Posterior vena cava (tissue), 2 donors: ENCODE results near the gene ALAS1. TPM values are rescaled to one million over a fixed set of nuclear protein-coding genes. Genes with fewer than 3 reads are reported as not detected.

Source experiments
- DNase-seq: peaks from one replicate; pipeline ENCODE4 v3.0.0-alpha.2; 2020; ENCODE audit warnings: low spot score
- intact Hi-C, 2 donors: fragments of 100-400 bp; cut with DNase I; formaldehyde crosslinking; loops; one replicate each; pipeline versions ENCODE4 v1.14.1 to v1.14.2; 2022 to 2023
- total RNA-seq, 2 donors: library from RNA; stranded (reverse); fragmentation: NEBNext Ultra II Directional; extraction: Animal tissue kit (Norgen Biotek cat#: 25700); gene quantifications; one replicate each; pipeline ENCODE4 v1.2.1, GENCODE V29; 2021
- donor health status: DM: yes; HTN: yes; CAD: no.
- donor health status: DM: yes; HTN: yes; CAD: no.

Gene ALAS1
- total RNA-seq, 2 donors from 2014 or later = 28.5 to 31.4 TPM

- intact Hi-C loops = loop anchor here in 1 of 2 donors (5.0 kb wide), 1 partner anchor 37 kb away; no protein-coding TSS in a partner anchor
Observed at GRCh38 chr3:52194485-52195290, 3.3 kb upstream of the ALAS1 start.

GRCh38 chr3:52195291-52195597 lies 2.7 kb upstream of the ALAS1 start:
- DNase-seq = no peak
- intact Hi-C loops = no loop called here

More at GRCh38 chr3:52194485-52195290, 3.3 kb upstream of the ALAS1 start:
- no peak for DNase-seq

DNA sequence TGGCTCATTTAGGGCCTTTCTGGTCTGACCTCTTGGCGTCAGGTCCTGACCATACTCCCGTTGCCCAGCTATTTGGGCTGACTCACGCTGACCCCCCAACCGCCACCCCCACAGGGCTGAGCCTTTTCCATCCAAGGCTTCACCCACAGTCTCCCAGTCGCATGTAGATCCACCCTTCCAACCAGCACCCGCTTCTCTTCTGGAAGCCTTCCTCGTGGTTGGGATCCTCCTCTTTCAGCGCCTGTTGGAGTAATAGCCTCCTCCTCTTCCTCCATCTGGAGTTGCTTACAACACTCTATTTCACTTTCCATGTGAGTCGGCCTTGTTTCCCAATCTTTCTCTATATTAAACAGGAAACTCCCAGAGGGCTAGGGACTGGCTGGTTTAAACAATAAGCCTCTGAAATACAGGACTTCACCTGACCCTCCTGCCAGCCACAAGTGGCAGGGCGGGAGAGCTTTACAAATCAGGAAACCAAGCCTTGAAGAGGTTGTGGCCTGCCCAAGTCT lies 2.1 kb upstream of the ALAS1 start:
- DNase-seq = no peak
- intact Hi-C loops = no loop called here

DNA sequence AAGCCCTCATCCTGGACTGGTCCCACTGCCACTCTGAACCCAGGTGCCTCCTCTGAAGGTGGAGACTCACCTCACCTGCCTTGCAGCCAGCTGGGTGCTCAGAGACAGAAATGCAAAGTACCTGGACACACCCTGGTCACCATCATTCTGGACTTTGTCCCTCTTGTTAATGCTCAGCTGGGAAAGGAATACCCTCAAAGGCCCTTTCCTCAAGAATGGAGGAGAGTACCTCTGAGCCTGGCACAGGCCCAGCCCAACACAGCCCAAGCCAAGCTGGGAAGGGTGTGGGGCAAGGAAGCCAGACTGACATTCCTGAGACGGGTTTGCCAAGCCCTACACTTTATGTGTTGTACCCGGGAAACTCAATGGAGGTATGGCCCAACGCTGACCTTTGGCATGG lies 983 bp upstream of the ALAS1 start:
- intact Hi-C loops = no loop called here
- no peak for DNase-seq

DNA sequence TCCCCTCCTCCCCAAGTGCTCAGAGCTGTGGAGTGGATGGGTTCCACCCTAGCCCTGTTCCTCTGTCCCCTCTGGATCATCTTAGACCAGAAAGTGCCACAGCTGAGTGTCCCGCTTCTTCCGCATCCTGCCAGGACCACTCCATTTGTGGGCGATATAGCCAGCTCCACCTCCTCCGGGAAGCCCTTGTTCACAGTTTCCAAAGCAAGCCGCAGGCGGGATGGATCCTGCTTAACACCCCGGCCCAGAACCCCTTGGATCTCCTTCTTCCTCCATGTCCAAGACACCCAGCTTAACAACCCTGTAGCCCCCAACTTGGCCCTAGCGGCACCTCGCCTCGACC lies 490 bp upstream of the ALAS1 start:
- no peak for DNase-seq
- intact Hi-C loops = no loop called here

- intact Hi-C loops = no loop called here
- no peak for DNase-seq
Observed at GRCh38 chr3:52198643-52199608, 966 bp downstream of the ALAS1 start.

DNA sequence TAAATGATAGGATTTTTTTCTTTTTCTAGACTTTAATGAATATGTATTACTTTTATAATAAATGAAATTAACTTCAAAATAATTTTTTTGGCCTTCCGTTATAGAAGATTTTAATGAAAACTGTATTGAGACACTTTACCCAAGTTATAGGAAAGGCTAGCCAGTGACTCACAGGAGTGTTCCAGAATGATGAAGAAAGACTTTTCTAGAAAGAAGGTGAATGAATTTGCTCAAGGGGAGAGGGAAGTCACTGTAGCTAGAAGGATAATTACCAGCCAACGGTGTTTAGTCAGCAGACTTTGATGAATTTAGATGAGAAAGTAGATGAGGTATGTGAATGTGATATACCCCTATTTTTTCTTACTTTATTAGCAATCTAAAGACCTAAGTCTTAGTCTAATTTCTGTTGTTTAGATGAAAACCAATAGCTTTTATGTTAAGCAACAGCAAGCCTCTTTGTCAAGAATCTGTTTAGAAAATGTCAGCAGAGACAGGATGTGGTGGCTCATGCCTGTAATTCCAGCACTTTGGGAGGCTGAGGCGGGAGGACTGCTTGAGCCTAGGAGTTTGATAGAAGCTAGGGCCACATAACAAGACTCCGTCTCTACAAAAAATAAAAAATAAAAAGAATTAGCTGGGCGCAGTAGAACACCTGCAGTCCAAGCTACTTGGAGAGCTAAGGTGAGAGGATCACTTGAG lies 3.2 kb downstream of the ALAS1 start:
- DNase-seq = no peak
- intact Hi-C loops = no loop called here

DNA sequence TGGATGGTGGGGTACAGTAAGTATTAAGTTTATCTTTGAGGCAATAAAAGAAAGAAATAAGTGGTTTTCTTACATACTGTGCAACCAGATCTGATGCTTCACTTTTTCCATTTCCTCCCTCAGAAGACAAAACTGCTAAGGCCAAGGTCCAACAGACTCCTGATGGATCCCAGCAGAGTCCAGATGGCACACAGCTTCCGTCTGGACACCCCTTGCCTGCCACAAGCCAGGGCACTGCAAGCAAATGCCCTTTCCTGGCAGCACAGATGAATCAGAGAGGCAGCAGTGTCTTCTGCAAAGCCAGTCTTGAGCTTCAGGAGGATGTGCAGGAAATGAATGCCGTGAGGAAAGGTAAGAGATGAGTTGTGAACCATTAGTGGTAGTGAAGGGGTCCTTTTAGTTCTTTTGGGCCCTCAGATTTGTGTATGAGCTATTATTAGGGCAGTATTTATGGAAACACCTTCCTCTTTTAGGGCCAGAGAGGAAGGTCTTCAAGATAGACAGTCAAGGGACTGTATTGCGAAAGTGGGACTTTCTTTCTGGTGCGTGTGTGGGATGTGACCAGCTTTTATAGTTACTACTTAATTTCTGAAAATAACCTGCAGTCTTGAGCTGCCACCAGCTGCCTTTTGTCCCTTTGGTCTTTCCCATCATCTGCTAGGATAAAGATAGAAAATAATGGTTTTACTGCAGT lies 4.6 kb downstream of the ALAS1 start:
- intact Hi-C loops = no loop called here
- no peak for DNase-seq

GRCh38 chr3:52203701-52204100 lies 5.7 kb downstream of the ALAS1 start:
- intact Hi-C loops = no loop called here
- no peak for DNase-seq

- no peak for DNase-seq
- intact Hi-C loops = no loop called here
Observed at GRCh38 chr3:52204337-52205073, 6.5 kb downstream of the ALAS1 start.

DNA sequence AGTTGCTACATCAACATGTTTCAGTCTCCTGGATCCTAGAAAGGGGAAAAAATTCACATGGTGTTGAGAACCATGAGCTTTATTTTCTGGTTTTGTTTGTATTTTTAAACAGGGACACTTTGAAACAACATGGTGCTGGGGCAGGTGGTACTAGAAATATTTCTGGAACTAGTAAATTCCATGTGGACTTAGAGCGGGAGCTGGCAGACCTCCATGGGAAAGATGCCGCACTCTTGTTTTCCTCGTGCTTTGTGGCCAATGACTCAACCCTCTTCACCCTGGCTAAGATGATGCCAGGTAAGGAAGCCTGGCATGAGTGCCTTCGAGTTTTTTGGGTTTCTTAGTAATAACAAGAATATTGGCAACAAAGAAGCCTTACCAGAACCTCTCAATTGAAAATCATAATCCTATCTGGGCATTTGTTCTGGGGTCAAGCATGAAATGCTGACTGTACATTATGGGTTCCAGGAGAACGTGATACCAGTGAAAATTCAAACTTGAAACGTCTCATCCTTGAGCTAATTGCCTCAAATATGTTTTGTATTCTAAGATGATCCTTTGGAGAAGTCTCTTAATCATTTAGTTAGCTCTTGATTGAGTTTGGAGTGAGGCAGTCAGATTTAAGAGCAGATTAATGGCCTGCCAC lies 7.9 kb downstream of the ALAS1 start:
- intact Hi-C loops = no loop called here
- DNase-seq = no peak

DNA sequence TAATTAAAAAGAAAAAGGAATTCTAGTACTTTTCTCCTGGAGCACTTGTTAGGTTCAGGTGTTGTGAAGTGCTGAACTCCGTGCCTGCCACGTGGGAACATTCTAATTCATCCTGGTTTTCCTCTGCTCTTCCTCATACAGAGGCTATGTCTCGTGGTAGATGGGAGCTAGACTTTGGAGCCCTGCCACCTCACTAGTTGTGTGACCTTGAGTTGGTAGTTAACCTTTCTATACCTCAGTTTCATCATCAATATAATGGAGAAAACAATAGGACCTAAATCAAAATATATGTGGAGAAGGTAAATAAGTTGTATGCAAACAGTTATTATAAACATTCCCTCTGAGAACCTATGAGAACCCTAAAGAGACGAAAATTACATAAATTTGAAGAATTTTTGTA lies 10.6 kb downstream of the ALAS1 start:
- intact Hi-C loops = no loop called here
- no peak for DNase-seq

DNA sequence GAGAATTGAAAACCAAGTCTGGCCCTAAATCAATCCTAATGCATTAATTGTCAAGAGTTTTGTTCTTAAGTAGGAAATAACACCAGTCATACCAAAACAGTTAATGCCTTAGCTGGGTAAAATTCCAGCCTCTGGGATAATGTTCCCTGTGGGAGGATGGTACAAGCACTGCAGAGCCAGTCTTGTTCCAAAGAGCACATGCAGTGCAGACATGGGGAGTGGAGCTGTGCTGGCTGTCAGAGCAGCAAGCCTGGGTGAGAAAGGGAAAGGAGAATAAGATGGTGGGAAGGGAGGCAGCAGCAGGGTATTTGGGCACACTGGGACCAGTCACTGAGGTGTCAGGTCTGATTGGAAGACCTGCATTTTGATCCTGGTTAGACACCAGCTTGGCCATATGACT lies 12.1 kb downstream of the ALAS1 start:
- intact Hi-C loops = no loop called here
- no peak for DNase-seq

- intact Hi-C loops = no loop called here
- no peak for DNase-seq
Observed at GRCh38 chr3:52210550-52211046, 12.6 kb downstream of the ALAS1 start.

- intact Hi-C loops = no loop called here
- DNase-seq = no peak
Observed at GRCh38 chr3:52211268-52211891, 13.4 kb downstream of the ALAS1 start.

- intact Hi-C loops = no loop called here
Observed at GRCh38 chr3:52213005-52213404, 15.0 kb downstream of the ALAS1 start.

GRCh38 chr3:52213901-52214300 lies 15.9 kb downstream of the ALAS1 start:
- DNase-seq = no peak
- intact Hi-C loops = no loop called here

More at GRCh38 chr3:52213005-52213404, 15.0 kb downstream of the ALAS1 start:
- DNase-seq = no peak
